ENCODE data around the gene MAP4K4.

MAP4K4 gene

GRCh38 chr2:101828257-101828656, 130.8 kb downstream of the MAP4K4 start:
- Histone ChIP-seq H3K4me2 (ENCODE audit: low read length) (no peak overlapping the region), H3K9me3 (replicated peaks; ENCODE audit: low read length) (no peaks in the 10 kb centered on the region), H3K4me1 (ENCODE audit: control insufficient read depth, insufficient read depth, low read length) (peaks cover 75% of the 10 kb centered on the region), H3K27me3 (ENCODE audit: control insufficient read depth, insufficient read depth, low read length) (no peaks in the 10 kb centered on the region), H3K4me3 (ENCODE audit: low read length) (no peak overlapping the region), H3K36me3 (ENCODE audit: insufficient read depth, low read length) (peaks cover 74% of the 10 kb centered on the region), H3K9ac (ENCODE audit: low read depth, low read length) (no peak overlapping the region)

- Histone ChIP-seq H3K36me3 (ENCODE audit: insufficient read depth, low read length) (peaks cover 77% of the 10 kb centered on the region), H3K4me1 (ENCODE audit: control insufficient read depth, insufficient read depth, low read length) (peaks cover 69% of the 10 kb centered on the region), H3K9ac (ENCODE audit: low read depth, low read length) (no peak overlapping the region), H3K4me2 (ENCODE audit: low read length) (no peak overlapping the region), H3K9me3 (replicated peaks; ENCODE audit: low read length) (no peaks in the 10 kb centered on the region), H3K4me3 (ENCODE audit: low read length) (no peak overlapping the region), H3K27me3 (ENCODE audit: control insufficient read depth, insufficient read depth, low read length) (no peaks in the 10 kb centered on the region)
These were observed 131.3 kb downstream of the MAP4K4 start for GRCh38 chr2:101828673-101829334.

GRCh38 chr2:101829429-101829828, 131.9 kb downstream of the MAP4K4 start:
- Histone ChIP-seq H3K9ac (ENCODE audit: low read depth, low read length) (no peak overlapping the region), H3K36me3 (ENCODE audit: insufficient read depth, low read length) (peaks cover 80% of the 10 kb centered on the region), H3K4me3 (ENCODE audit: low read length) (no peak overlapping the region), H3K9me3 (replicated peaks; ENCODE audit: low read length) (no peaks in the 10 kb centered on the region), H3K4me1 (ENCODE audit: control insufficient read depth, insufficient read depth, low read length) (peaks cover 65% of the 10 kb centered on the region), H3K27me3 (ENCODE audit: control insufficient read depth, insufficient read depth, low read length) (no peaks in the 10 kb centered on the region), H3K4me2 (ENCODE audit: low read length) (no peak overlapping the region)

- H3K4me1 ChIP-seq (ENCODE audit: control insufficient read depth, insufficient read depth, low read length) = peaks cover 57% of the 10 kb centered on the region
These were observed 132.6 kb downstream of the MAP4K4 start for GRCh38 chr2:101830146-101830545.

GRCh38 chr2:101830555-101830954, 133.0 kb downstream of the MAP4K4 start:
- Histone ChIP-seq H3K36me3 (ENCODE audit: insufficient read depth, low read length) (peaks cover 86% of the 10 kb centered on the region), H3K27me3 (ENCODE audit: control insufficient read depth, insufficient read depth, low read length) (no peaks in the 10 kb centered on the region), H3K4me3 (ENCODE audit: low read length) (no peak overlapping the region), H3K4me1 (ENCODE audit: control insufficient read depth, insufficient read depth, low read length) (peaks cover 56% of the 10 kb centered on the region), H3K4me2 (ENCODE audit: low read length) (no peak overlapping the region), H3K9me3 (replicated peaks; ENCODE audit: low read length) (no peaks in the 10 kb centered on the region), H3K9ac (ENCODE audit: low read depth, low read length) (peak overlapping the region; percentile 0)

More at GRCh38 chr2:101830146-101830545, 132.6 kb downstream of the MAP4K4 start:
- Histone ChIP-seq H3K9ac (ENCODE audit: low read depth, low read length) (no peak overlapping the region), H3K27me3 (ENCODE audit: control insufficient read depth, insufficient read depth, low read length) (no peaks in the 10 kb centered on the region), H3K9me3 (replicated peaks; ENCODE audit: low read length) (no peaks in the 10 kb centered on the region), H3K4me2 (ENCODE audit: low read length) (no peak overlapping the region), H3K4me3 (ENCODE audit: low read length) (no peak overlapping the region), H3K36me3 (ENCODE audit: insufficient read depth, low read length) (peaks cover 86% of the 10 kb centered on the region)

GRCh38 chr2:101831351-101831865, 133.9 kb downstream of the MAP4K4 start:
- no peak overlapping the region for H3K4me2 ChIP-seq (ENCODE audit: low read length)
- no peaks in the 10 kb centered on the region for H3K27me3 ChIP-seq (ENCODE audit: control insufficient read depth, insufficient read depth, low read length)
- H3K4me1 ChIP-seq (ENCODE audit: control insufficient read depth, insufficient read depth, low read length) = peaks cover 54% of the 10 kb centered on the region
- H3K36me3 ChIP-seq (ENCODE audit: insufficient read depth, low read length) = peaks cover 86% of the 10 kb centered on the region
- H3K4me3 ChIP-seq (ENCODE audit: low read length) = no peak overlapping the region
- no peak overlapping the region for H3K9ac ChIP-seq (ENCODE audit: low read depth, low read length)
- H3K9me3 ChIP-seq (replicated peaks; ENCODE audit: low read length) = no peaks in the 10 kb centered on the region

- H3K27me3 ChIP-seq (ENCODE audit: control insufficient read depth, insufficient read depth, low read length) = no peaks in the 10 kb centered on the region
These were observed 134.6 kb downstream of the MAP4K4 start for GRCh38 chr2:101832114-101832513.

GRCh38 chr2:101833890-101834523, 136.5 kb downstream of the MAP4K4 start:
- Histone ChIP-seq H3K9ac (ENCODE audit: low read depth, low read length) (no peak overlapping the region), H3K4me2 (ENCODE audit: low read length) (no peak overlapping the region), H3K27me3 (ENCODE audit: control insufficient read depth, insufficient read depth, low read length) (no peaks in the 10 kb centered on the region), H3K4me3 (ENCODE audit: low read length) (no peak overlapping the region), H3K4me1 (ENCODE audit: control insufficient read depth, insufficient read depth, low read length) (peaks cover 33% of the 10 kb centered on the region), H3K36me3 (ENCODE audit: insufficient read depth, low read length) (peaks cover 88% of the 10 kb centered on the region), H3K9me3 (replicated peaks; ENCODE audit: low read length) (no peaks in the 10 kb centered on the region)

More at GRCh38 chr2:101832114-101832513, 134.6 kb downstream of the MAP4K4 start:
- no peak overlapping the region for H3K4me2 ChIP-seq (ENCODE audit: low read length)
- peaks cover 48% of the 10 kb centered on the region for H3K4me1 ChIP-seq (ENCODE audit: control insufficient read depth, insufficient read depth, low read length)
- no peak overlapping the region for H3K9ac ChIP-seq (ENCODE audit: low read depth, low read length)
- peaks cover 86% of the 10 kb centered on the region for H3K36me3 ChIP-seq (ENCODE audit: insufficient read depth, low read length)
- H3K4me3 ChIP-seq (ENCODE audit: low read length) = no peak overlapping the region
- H3K9me3 ChIP-seq (replicated peaks; ENCODE audit: low read length) = no peaks in the 10 kb centered on the region

GRCh38 chr2:101837354-101837753, 139.8 kb downstream of the MAP4K4 start:
- Histone ChIP-seq H3K27me3 (ENCODE audit: control insufficient read depth, insufficient read depth, low read length) (no peaks in the 10 kb centered on the region), H3K4me2 (ENCODE audit: low read length) (no peak overlapping the region), H3K4me1 (ENCODE audit: control insufficient read depth, insufficient read depth, low read length) (peaks cover 12% of the 10 kb centered on the region), H3K4me3 (ENCODE audit: low read length) (no peak overlapping the region), H3K9ac (ENCODE audit: low read depth, low read length) (no peak overlapping the region), H3K36me3 (ENCODE audit: insufficient read depth, low read length) (peaks cover 91% of the 10 kb centered on the region), H3K9me3 (replicated peaks; ENCODE audit: low read length) (no peaks in the 10 kb centered on the region)

GRCh38 chr2:101841679-101842327, 144.3 kb downstream of the MAP4K4 start:
- Histone ChIP-seq H3K36me3 (ENCODE audit: insufficient read depth, low read length) (peaks cover 91% of the 10 kb centered on the region), H3K9me3 (replicated peaks; ENCODE audit: low read length) (no peaks in the 10 kb centered on the region)

GRCh38 chr2:101842471-101842870, 145.0 kb downstream of the MAP4K4 start:
- Histone ChIP-seq H3K27me3 (ENCODE audit: control insufficient read depth, insufficient read depth, low read length) (no peaks in the 10 kb centered on the region), H3K9ac (ENCODE audit: low read depth, low read length) (no peak overlapping the region), H3K36me3 (ENCODE audit: insufficient read depth, low read length) (peaks cover 90% of the 10 kb centered on the region), H3K4me3 (ENCODE audit: low read length) (no peak overlapping the region), H3K4me1 (ENCODE audit: control insufficient read depth, insufficient read depth, low read length) (peaks cover 38% of the 10 kb centered on the region), H3K4me2 (ENCODE audit: low read length) (peak overlapping the region; percentile 48), H3K9me3 (replicated peaks; ENCODE audit: low read length) (no peaks in the 10 kb centered on the region)

More at GRCh38 chr2:101841679-101842327, 144.3 kb downstream of the MAP4K4 start:
- Histone ChIP-seq H3K4me2 (ENCODE audit: low read length) (no peak overlapping the region), H3K27me3 (ENCODE audit: control insufficient read depth, insufficient read depth, low read length) (no peaks in the 10 kb centered on the region), H3K9ac (ENCODE audit: low read depth, low read length) (no peak overlapping the region), H3K4me3 (ENCODE audit: low read length) (no peak overlapping the region), H3K4me1 (ENCODE audit: control insufficient read depth, insufficient read depth, low read length) (peaks cover 40% of the 10 kb centered on the region)

All from skeletal muscle satellite cell (primary cell).